Measurements from ENCODE around the gene NT5C.

DNA sequence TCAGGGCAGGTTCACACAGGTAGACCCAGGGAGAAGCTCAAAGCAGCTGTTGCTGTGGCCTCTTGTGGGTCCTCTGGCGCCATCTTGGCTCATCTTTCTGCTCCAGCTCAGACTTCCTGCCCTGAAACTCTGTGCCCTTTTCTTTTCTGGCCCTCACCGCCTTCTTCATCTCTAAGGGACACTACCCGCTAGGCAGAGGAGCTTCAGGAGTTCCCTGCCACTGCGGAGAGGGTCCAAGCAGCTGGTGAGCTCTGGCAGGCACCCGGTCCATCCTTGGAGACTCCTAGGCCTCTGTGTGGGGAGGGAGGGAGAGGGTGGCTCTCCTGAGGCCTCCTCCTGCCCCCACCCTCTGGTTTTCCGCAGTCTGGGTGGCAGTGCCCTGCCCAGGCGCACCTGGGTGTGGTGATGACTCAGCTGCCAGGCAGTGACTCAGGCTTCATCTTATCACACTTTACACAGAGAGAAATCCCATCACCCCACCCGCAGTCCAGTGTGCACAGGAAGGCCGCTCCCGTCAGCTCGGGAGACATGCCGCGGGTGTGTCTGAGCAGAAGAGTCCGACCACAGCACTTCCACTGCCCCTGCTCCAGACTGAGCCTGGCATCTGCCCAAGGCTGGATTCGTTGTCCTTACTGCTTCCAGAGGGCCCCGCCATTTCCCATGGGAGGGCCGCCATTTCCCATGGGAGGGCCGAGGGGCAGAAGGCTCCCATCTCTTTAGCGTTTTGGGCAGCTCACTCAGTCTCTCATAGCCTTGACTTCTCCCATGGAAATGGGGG is 7.3 kb downstream of the NT5C start:
- TF ChIP-seq, protein P1, sequence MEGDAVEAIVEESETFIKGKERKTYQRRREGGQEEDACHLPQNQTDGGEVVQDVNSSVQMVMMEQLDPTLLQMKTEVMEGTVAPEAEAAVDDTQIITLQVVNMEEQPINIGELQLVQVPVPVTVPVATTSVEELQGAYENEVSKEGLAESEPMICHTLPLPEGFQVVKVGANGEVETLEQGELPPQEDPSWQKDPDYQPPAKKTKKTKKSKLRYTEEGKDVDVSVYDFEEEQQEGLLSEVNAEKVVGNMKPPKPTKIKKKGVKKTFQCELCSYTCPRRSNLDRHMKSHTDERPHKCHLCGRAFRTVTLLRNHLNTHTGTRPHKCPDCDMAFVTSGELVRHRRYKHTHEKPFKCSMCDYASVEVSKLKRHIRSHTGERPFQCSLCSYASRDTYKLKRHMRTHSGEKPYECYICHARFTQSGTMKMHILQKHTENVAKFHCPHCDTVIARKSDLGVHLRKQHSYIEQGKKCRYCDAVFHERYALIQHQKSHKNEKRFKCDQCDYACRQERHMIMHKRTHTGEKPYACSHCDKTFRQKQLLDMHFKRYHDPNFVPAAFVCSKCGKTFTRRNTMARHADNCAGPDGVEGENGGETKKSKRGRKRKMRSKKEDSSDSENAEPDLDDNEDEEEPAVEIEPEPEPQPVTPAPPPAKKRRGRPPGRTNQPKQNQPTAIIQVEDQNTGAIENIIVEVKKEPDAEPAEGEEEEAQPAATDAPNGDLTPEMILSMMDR (IDR thresholded peaks at IDR 0.05), result no peak
- no peak for TF ChIP-seq POLR2A (IDR thresholded peaks at IDR 0.05)

Data from uterus (tissue), 2 donors.